ENCODE results near the gene DECR2.

DNA sequence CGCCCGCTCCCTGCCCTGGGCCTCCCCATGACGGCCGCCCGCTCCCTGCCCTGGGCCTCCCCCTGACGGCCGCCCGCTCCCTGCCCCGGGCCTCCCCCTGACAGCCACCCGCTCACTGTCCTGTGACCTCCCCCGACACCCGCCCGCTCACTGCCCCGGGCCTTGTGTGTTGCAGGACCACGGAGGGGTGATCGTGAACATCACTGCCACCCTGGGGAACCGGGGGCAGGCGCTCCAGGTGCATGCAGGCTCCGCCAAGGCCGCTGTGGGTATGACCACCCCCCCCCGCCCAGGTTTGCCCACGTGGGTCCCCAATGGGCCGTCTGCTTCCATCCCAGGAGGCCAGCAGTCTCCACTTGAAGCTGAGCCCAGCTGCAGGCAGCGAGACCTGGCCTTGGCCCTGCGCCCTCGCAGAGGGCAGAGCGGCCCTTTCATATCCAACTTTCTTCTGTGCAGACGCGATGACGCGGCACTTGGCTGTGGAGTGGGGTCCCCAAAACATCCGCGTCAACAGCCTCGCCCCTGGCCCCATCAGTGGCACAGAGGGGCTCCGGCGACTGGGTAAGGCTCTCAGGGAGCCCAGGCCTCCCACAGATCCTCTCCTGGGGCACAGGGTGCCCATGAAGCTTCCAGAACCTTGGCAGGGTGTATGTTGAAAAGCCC, 9.0 kb downstream of the DECR2 start:
- TF ChIP-seq, protein P1, sequence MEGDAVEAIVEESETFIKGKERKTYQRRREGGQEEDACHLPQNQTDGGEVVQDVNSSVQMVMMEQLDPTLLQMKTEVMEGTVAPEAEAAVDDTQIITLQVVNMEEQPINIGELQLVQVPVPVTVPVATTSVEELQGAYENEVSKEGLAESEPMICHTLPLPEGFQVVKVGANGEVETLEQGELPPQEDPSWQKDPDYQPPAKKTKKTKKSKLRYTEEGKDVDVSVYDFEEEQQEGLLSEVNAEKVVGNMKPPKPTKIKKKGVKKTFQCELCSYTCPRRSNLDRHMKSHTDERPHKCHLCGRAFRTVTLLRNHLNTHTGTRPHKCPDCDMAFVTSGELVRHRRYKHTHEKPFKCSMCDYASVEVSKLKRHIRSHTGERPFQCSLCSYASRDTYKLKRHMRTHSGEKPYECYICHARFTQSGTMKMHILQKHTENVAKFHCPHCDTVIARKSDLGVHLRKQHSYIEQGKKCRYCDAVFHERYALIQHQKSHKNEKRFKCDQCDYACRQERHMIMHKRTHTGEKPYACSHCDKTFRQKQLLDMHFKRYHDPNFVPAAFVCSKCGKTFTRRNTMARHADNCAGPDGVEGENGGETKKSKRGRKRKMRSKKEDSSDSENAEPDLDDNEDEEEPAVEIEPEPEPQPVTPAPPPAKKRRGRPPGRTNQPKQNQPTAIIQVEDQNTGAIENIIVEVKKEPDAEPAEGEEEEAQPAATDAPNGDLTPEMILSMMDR (tag by site-specific recombination; IDR thresholded peaks at IDR 0.05): no peak
- TF ChIP-seq, protein P2, sequence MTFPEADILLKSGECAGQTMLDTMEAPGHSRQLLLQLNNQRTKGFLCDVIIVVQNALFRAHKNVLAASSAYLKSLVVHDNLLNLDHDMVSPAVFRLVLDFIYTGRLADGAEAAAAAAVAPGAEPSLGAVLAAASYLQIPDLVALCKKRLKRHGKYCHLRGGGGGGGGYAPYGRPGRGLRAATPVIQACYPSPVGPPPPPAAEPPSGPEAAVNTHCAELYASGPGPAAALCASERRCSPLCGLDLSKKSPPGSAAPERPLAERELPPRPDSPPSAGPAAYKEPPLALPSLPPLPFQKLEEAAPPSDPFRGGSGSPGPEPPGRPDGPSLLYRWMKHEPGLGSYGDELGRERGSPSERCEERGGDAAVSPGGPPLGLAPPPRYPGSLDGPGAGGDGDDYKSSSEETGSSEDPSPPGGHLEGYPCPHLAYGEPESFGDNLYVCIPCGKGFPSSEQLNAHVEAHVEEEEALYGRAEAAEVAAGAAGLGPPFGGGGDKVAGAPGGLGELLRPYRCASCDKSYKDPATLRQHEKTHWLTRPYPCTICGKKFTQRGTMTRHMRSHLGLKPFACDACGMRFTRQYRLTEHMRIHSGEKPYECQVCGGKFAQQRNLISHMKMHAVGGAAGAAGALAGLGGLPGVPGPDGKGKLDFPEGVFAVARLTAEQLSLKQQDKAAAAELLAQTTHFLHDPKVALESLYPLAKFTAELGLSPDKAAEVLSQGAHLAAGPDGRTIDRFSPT (tag by site-specific recombination; IDR thresholded peaks at IDR 0.05): no peak
- no peak for TF ChIP-seq YY1 (tag by site-specific recombination; IDR thresholded peaks at IDR 0.05)
- TF ChIP-seq ZNF623 (tag by site-specific recombination; IDR thresholded peaks at IDR 0.05): no peak
- TF ChIP-seq ZNF138 (tag by site-specific recombination; IDR thresholded peaks at IDR 0.05; ENCODE audit: borderline replicate concordance): no peak
- TF ChIP-seq, protein P3, sequence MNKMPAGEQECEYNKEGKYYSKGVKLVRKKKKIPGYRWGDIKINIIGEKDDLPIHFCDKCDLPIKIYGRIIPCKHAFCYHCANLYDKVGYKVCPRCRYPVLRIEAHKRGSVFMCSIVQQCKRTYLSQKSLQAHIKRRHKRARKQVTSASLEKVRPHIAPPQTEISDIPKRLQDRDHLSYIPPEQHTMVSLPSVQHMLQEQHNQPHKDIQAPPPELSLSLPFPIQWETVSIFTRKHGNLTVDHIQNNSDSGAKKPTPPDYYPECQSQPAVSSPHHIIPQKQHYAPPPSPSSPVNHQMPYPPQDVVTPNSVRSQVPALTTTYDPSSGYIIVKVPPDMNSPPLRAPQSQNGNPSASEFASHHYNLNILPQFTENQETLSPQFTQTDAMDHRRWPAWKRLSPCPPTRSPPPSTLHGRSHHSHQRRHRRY (tag by site-specific recombination; IDR thresholded peaks at IDR 0.05): no peak
- TF ChIP-seq ZNF785 (tag by site-specific recombination; IDR thresholded peaks at IDR 0.05): no peak
- TF ChIP-seq ZNF561 (tag by site-specific recombination; IDR thresholded peaks at IDR 0.05; ENCODE audit: borderline replicate concordance): no peak
- TF ChIP-seq KLF10 (tag by site-specific recombination; IDR thresholded peaks at IDR 0.05): no peak
- no peak for TF ChIP-seq HOXC10 (CRISPR knock-in tag; IDR thresholded peaks at IDR 0.05)
